Measurements from ENCODE around the gene TRABD2B. TPM values are rescaled to one million over a fixed set of nuclear protein-coding genes. Genes with fewer than 3 reads are reported as not detected.

TRABD2B gene
- total RNA-seq, 2 donors from 2014 or later: 2.6 to 4.3 TPM

GRCh38 chr1:48028218-48029069 lies 31.3 kb upstream of the TRABD2B start:
- Histone ChIP-seq H3K4me3 (no peak overlapping the region), H3K36me3 (replicated peaks in 1 of 2; ENCODE audit: insufficient read depth in 1 of 2, low read depth in 2 of 2) (no peaks in the 10 kb centered on the region), H3K9me3 (no peaks in the 10 kb centered on the region), H3K27me3 (no peaks in the 10 kb centered on the region), H3K27ac (no peak overlapping the region), H3K4me1 (no peaks in the 10 kb centered on the region)
- 77 to 80% methylated on average over 12 of the region's 12 CpGs for WGBS, 2 donors
- no peak for DNase-seq
- no peak for TF ChIP-seq POLR2A (IDR thresholded peaks at IDR 0.05)
- no peak for TF ChIP-seq CTCF (IDR thresholded peaks at IDR 0.05)
- intact Hi-C loops (cut with DNase I): no loop called here
- ATAC-seq: no peak

- ATAC-seq (no peak), DNase-seq (no peak)
- Histone ChIP-seq H3K4me3 (no peak overlapping the region), H3K27ac (no peak overlapping the region), H3K36me3 (replicated peaks in 1 of 2; ENCODE audit: insufficient read depth in 1 of 2, low read depth in 2 of 2) (no peaks in the 10 kb centered on the region), H3K9me3 (no peaks in the 10 kb centered on the region), H3K4me1 (no peaks in the 10 kb centered on the region), H3K27me3 (no peaks in the 10 kb centered on the region)
- TF ChIP-seq CTCF (IDR thresholded peaks at IDR 0.05): no peak
- TF ChIP-seq POLR2A (IDR thresholded peaks at IDR 0.05): no peak
- 92 to 93% methylated on average over 2 of the region's 2 CpGs for WGBS, 2 donors
- intact Hi-C loops (cut with DNase I): no loop called here
Measured at GRCh38 chr1:48027533-48027835, 30.3 kb upstream of the TRABD2B start.

GRCh38 chr1:48026701-48027532 lies 29.7 kb upstream of the TRABD2B start:
- intact Hi-C loops (cut with DNase I): no loop called here
- Histone ChIP-seq H3K4me1 (no peaks in the 10 kb centered on the region), H3K36me3 (replicated peaks in 1 of 2; ENCODE audit: insufficient read depth in 1 of 2, low read depth in 2 of 2) (no peaks in the 10 kb centered on the region), H3K4me3 (no peak overlapping the region), H3K9me3 (no peaks in the 10 kb centered on the region), H3K27me3 (no peaks in the 10 kb centered on the region), H3K27ac (no peak overlapping the region)
- TF ChIP-seq POLR2A (IDR thresholded peaks at IDR 0.05): no peak
- TF ChIP-seq CTCF (IDR thresholded peaks at IDR 0.05): no peak
- no peak for DNase-seq
- WGBS, 2 donors: 85 to 86% methylated on average over 9 of the region's 9 CpGs
- ATAC-seq: no peak

- 61% methylated on average over 2 of the region's 2 CpGs for WGBS, 2 donors
Measured at GRCh38 chr1:48026275-48026674, 29.1 kb upstream of the TRABD2B start.

More at GRCh38 chr1:48026275-48026674, 29.1 kb upstream of the TRABD2B start:
- Histone ChIP-seq H3K27ac (no peak overlapping the region), H3K9me3 (no peaks in the 10 kb centered on the region), H3K4me1 (no peaks in the 10 kb centered on the region), H3K27me3 (no peaks in the 10 kb centered on the region), H3K36me3 (replicated peaks in 1 of 2; ENCODE audit: insufficient read depth in 1 of 2, low read depth in 2 of 2) (no peaks in the 10 kb centered on the region), H3K4me3 (no peak overlapping the region)
- no peak for DNase-seq
- TF ChIP-seq CTCF (IDR thresholded peaks at IDR 0.05) (no peak), POLR2A (IDR thresholded peaks at IDR 0.05) (no peak)
- no peak for ATAC-seq
- intact Hi-C loops (cut with DNase I): no loop called here

Data from body of pancreas (tissue), 4 donors.